ENCODE data around the gene PTPN4. TPM values are rescaled to one million over a fixed set of nuclear protein-coding genes. Genes with fewer than 3 reads are reported as not detected.

Gene PTPN4
- total and polyA plus RNA-seq, 8 donors, result 22.0 to 48.4 (median 28.9) TPM

- TF ChIP-seq, protein P1, sequence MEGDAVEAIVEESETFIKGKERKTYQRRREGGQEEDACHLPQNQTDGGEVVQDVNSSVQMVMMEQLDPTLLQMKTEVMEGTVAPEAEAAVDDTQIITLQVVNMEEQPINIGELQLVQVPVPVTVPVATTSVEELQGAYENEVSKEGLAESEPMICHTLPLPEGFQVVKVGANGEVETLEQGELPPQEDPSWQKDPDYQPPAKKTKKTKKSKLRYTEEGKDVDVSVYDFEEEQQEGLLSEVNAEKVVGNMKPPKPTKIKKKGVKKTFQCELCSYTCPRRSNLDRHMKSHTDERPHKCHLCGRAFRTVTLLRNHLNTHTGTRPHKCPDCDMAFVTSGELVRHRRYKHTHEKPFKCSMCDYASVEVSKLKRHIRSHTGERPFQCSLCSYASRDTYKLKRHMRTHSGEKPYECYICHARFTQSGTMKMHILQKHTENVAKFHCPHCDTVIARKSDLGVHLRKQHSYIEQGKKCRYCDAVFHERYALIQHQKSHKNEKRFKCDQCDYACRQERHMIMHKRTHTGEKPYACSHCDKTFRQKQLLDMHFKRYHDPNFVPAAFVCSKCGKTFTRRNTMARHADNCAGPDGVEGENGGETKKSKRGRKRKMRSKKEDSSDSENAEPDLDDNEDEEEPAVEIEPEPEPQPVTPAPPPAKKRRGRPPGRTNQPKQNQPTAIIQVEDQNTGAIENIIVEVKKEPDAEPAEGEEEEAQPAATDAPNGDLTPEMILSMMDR (IDR thresholded peaks at IDR 0.05), result no peak
- no peak overlapping the region for H3K27ac ChIP-seq
- DNase-seq (no peak), ATAC-seq (no peak)
- no peaks in the 10 kb centered on the region for H3K4me1 ChIP-seq
- H3K9me3 ChIP-seq, result no peaks in the 10 kb centered on the region
- H3K36me3 ChIP-seq, result no peaks in the 10 kb centered on the region
- H3K4me3 ChIP-seq, result no peak overlapping the region
- intact Hi-C loops (cut with DNase I), result no loop called here
- H3K27me3 ChIP-seq, result no peaks in the 10 kb centered on the region
Observed at GRCh38 chr2:119782308-119783027, 22.7 kb downstream of the PTPN4 start.

DNA sequence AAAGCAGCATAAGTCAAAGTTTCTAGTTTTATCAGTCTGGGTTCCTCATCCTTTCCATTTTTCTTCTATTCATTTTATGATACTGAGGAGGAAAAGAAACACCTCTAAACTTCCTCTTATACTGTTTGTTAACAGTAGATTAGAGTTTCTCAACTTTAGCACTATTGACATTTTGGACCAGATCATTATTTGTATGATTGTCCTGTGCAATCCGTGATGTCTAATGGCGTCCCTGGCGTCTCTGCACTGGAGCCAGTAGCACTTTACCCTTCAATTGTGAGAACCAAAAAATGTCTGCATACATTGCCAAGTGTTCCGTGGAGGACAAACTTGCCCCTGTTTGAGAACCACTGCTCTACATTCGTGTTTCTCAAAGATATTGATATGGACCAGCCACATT lies 25.2 kb downstream of the PTPN4 start:
- no peak for DNase-seq
- intact Hi-C loops (cut with DNase I), result no loop called here
- TF ChIP-seq, protein P1 (IDR thresholded peaks at IDR 0.05), result no peak
- Histone ChIP-seq H3K4me3 (no peak overlapping the region), H3K27me3 (no peaks in the 10 kb centered on the region), H3K27ac (no peak overlapping the region), H3K4me1 (no peaks in the 10 kb centered on the region), H3K9me3 (peaks cover 0 to 10% of the 10 kb centered on the region in 2 donors), H3K36me3 (no peaks in the 10 kb centered on the region)
- no peak for ATAC-seq

DNA sequence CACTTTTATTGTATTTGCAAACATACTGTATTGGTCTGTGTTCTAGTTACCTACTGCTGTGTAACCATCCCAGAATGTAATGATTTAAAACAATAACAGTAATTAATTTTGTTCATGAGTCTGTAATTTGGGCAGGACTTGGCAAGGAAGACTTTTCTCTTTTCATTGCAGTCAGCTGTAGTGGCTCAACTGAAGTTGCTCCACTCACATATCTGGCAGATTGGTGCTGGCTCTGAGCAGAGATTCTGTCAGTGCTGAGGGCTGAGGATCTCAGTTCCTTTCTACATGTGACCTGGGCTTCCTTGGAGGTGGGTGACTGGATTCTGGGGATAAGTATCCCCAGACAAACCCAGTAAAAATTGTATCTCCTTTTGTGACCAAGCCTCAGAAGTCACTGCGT lies 26.6 kb downstream of the PTPN4 start:
- intact Hi-C loops (cut with DNase I), result no loop called here
- TF ChIP-seq, protein P1 (IDR thresholded peaks at IDR 0.05), result no peak
- DNase-seq, result no peak
- H3K9me3 ChIP-seq, result peaks cover 6 to 24% of the 10 kb centered on the region in 2 donors
- H3K27me3 ChIP-seq, result no peaks in the 10 kb centered on the region
- no peaks in the 10 kb centered on the region for H3K4me1 ChIP-seq
- H3K4me3 ChIP-seq, result no peak overlapping the region
- no peak for ATAC-seq
- no peak overlapping the region for H3K27ac ChIP-seq
- H3K36me3 ChIP-seq, result no peaks in the 10 kb centered on the region

DNA sequence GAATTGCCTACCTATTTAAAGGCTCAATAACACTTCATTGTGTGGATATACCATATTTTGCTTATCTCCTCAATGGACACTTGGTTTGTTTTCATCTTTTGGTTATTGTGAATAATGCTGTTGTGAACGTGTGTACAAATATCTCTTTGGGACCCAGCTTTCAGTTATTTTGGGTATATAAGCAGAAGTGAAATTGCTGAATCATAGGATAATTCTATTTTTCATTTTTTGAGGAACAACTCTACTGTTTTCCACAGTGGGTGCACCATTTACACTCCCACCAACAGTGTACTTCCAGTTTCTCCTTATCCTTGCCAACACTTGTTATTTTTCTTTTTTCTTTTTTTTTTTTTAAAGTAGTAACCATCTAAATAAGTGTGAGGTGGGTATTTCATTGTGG lies 29.0 kb downstream of the PTPN4 start:
- intact Hi-C loops (cut with DNase I), result no loop called here

DNA sequence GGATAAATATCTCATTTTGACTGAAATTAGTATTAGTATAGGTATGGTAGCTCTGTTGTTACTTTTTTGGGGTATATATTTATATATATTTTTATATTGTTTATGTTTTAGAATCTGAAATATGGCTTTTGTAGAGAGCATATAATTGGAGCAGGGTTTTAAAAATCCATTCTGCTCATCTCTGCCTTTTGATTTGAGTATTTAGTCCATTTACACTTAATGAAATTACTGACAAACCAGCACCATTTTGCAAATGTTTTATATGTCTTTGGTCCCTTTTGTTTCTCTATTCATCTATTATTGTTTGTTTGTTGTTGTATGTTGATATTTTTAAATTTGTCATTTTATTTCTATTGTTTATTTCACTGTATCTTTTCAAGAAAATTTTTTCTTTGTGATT lies 30.7 kb downstream of the PTPN4 start:
- no peaks in the 10 kb centered on the region for H3K27me3 ChIP-seq
- ATAC-seq, result no peak

More for the DNA sequence above, 29.0 kb downstream of the PTPN4 start:
- H3K9me3 ChIP-seq, result peaks cover 12 to 49% of the 10 kb centered on the region in 2 donors
- H3K4me3 ChIP-seq, result no peak overlapping the region
- H3K36me3 ChIP-seq, result no peaks in the 10 kb centered on the region
- no peak overlapping the region for H3K27ac ChIP-seq
- TF ChIP-seq, protein P1 (IDR thresholded peaks at IDR 0.05), result no peak
- ATAC-seq (no peak), DNase-seq (no peak)
- H3K4me1 ChIP-seq, result no peaks in the 10 kb centered on the region
- no peaks in the 10 kb centered on the region for H3K27me3 ChIP-seq

More for the DNA sequence above, 30.7 kb downstream of the PTPN4 start:
- intact Hi-C loops (cut with DNase I), result no loop called here
- no peak overlapping the region for H3K27ac ChIP-seq
- DNase-seq, result no peak
- H3K36me3 ChIP-seq, result peaks cover 0 to 9% of the 10 kb centered on the region in 2 donors
- no peak overlapping the region for H3K4me3 ChIP-seq
- H3K9me3 ChIP-seq, result peaks cover 12 to 62% of the 10 kb centered on the region in 2 donors
- no peaks in the 10 kb centered on the region for H3K4me1 ChIP-seq
- TF ChIP-seq, protein P1 (IDR thresholded peaks at IDR 0.05), result no peak

Measured in left lung (tissue), 10 donors.